ENCODE results near the gene LRRC4C.
A peak's percentile ranks its signal among the peaks of the same experiment; 100 is the strongest.

Gene LRRC4C

DNA sequence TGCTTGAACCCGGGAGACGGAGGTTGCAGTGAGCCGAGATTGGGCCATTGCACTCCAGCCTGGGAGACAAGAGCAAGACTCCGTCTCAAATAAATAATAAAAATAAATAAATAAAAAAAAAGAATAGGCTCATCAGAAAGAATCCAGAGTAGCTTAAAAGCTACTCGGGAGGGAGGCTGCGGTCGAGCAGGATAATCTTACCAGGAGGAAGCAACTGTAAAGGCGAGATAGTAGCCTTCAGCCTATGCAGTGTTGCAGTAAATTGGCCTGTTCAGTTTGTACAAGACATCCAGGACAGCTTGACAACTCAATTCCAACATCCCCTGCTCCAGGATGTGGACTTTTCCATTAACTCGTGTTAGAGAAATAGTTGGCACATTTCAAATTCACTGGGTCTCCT lies 1164.7 kb downstream of the LRRC4C start:
- TF ChIP-seq YY1 (IDR thresholded peaks at IDR 0.05; ENCODE audit: low read depth): no peak
- TF ChIP-seq, protein P1, sequence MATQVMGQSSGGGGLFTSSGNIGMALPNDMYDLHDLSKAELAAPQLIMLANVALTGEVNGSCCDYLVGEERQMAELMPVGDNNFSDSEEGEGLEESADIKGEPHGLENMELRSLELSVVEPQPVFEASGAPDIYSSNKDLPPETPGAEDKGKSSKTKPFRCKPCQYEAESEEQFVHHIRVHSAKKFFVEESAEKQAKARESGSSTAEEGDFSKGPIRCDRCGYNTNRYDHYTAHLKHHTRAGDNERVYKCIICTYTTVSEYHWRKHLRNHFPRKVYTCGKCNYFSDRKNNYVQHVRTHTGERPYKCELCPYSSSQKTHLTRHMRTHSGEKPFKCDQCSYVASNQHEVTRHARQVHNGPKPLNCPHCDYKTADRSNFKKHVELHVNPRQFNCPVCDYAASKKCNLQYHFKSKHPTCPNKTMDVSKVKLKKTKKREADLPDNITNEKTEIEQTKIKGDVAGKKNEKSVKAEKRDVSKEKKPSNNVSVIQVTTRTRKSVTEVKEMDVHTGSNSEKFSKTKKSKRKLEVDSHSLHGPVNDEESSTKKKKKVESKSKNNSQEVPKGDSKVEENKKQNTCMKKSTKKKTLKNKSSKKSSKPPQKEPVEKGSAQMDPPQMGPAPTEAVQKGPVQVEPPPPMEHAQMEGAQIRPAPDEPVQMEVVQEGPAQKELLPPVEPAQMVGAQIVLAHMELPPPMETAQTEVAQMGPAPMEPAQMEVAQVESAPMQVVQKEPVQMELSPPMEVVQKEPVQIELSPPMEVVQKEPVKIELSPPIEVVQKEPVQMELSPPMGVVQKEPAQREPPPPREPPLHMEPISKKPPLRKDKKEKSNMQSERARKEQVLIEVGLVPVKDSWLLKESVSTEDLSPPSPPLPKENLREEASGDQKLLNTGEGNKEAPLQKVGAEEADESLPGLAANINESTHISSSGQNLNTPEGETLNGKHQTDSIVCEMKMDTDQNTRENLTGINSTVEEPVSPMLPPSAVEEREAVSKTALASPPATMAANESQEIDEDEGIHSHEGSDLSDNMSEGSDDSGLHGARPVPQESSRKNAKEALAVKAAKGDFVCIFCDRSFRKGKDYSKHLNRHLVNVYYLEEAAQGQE (IDR thresholded peaks at IDR 0.05; ENCODE audit: low read depth): no peak
- TF ChIP-seq, protein P2, sequence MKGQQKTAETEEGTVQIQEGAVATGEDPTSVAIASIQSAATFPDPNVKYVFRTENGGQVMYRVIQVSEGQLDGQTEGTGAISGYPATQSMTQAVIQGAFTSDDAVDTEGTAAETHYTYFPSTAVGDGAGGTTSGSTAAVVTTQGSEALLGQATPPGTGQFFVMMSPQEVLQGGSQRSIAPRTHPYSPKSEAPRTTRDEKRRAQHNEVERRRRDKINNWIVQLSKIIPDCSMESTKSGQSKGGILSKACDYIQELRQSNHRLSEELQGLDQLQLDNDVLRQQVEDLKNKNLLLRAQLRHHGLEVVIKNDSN (IDR thresholded peaks at IDR 0.05): no peak
- no peak for TF ChIP-seq FOXM1 (IDR thresholded peaks at IDR 0.05; ENCODE audit: borderline replicate concordance, low read depth)
- no peak for TF ChIP-seq NFIC (IDR thresholded peaks at IDR 0.05)
- no peak for TF ChIP-seq CREB1 (IDR thresholded peaks at IDR 0.05; ENCODE audit: low read depth)
- TF ChIP-seq RAD21 (IDR thresholded peaks at IDR 0.05; ENCODE audit: low read depth): no peak
- TF ChIP-seq ZBTB7A (IDR thresholded peaks at IDR 0.05; ENCODE audit: low read depth): no peak
- no peak for TF ChIP-seq EP300 (IDR thresholded peaks at IDR 0.05; ENCODE audit: borderline replicate concordance)
- no peak for TF ChIP-seq TEAD4 (IDR thresholded peaks at IDR 0.05)
- no peak for TF ChIP-seq EGR1 (IDR thresholded peaks at IDR 0.05)
- TF ChIP-seq CEBPB (IDR thresholded peaks at IDR 0.05): no peak
- TF ChIP-seq TAF1 (IDR thresholded peaks at IDR 0.05; ENCODE audit: low read depth): no peak
- TF ChIP-seq, protein P3, sequence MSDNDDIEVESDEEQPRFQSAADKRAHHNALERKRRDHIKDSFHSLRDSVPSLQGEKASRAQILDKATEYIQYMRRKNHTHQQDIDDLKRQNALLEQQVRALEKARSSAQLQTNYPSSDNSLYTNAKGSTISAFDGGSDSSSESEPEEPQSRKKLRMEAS (IDR thresholded peaks at IDR 0.05): no peak
- no peak for TF ChIP-seq TCF12 (IDR thresholded peaks at IDR 0.05; ENCODE audit: low read depth)

DNA sequence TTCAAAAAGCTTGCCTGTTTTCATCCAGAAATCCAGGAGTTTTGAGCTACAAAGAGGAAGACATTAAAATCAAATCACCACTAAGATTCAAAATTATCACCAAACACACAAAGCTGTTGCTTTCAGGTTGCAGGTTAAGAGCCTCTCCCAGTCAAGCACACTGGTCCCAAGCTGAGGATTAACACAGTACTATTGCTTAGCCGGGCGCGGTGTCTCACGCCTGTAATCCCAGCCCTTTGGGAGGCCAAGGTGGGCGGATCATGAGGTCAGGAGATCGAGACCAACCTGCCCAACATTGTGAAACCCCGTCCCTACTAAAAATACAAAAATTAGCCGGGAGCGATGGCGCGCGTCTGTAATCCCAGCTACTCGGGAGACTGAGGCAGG lies 1165.1 kb downstream of the LRRC4C start:
- TF ChIP-seq CEBPB (IDR thresholded peaks at IDR 0.05) (no peak), TCF12 (IDR thresholded peaks at IDR 0.05; ENCODE audit: low read depth) (no peak), YY1 (IDR thresholded peaks at IDR 0.05; ENCODE audit: low read depth) (no peak), FOXM1 (IDR thresholded peaks at IDR 0.05; ENCODE audit: borderline replicate concordance, low read depth) (no peak), RAD21 (IDR thresholded peaks at IDR 0.05; ENCODE audit: low read depth) (no peak), CREB1 (IDR thresholded peaks at IDR 0.05; ENCODE audit: low read depth) (no peak), EGR1 (IDR thresholded peaks at IDR 0.05) (no peak), TEAD4 (IDR thresholded peaks at IDR 0.05) (no peak)
- TF ChIP-seq, protein P2 (IDR thresholded peaks at IDR 0.05): no peak

DNA sequence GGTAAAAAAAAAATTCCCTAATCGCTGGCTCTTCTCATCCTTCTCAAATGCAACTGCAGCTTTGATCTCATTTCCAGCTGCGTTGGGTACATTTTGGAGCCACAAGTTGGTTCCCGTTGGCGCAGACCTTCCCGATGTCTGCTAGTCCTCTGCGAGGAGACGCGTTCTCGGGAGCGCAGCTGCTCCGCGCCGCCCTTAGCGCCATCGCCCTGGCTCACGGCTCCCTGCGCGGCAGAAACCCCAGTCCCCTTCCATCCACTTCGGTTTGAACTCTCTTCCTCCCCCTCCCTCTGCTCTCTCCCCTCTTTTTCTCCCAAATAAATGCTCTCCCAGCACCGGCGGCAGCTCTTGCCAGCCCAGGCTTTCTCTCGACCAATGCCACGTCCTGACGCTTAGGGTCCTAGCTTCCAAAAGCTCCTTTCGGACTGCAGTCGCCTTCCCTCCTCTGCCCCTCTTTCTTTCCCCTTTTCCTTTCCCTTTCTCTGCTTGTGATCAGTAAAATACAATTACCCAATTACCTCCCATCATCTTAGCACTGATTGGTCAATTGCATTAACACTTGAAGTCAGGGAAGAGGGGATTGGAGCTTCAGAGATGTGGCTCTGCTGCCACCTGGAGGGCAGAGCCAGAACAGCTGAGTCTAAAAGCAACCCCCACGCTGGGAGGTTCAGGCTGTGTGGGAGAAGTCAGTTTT lies 1165.7 kb downstream of the LRRC4C start:
- peak; percentile 63 for TF ChIP-seq RAD21 (IDR thresholded peaks at IDR 0.05; ENCODE audit: low read depth)
- TF ChIP-seq, protein P2 (IDR thresholded peaks at IDR 0.05): no peak

DNA sequence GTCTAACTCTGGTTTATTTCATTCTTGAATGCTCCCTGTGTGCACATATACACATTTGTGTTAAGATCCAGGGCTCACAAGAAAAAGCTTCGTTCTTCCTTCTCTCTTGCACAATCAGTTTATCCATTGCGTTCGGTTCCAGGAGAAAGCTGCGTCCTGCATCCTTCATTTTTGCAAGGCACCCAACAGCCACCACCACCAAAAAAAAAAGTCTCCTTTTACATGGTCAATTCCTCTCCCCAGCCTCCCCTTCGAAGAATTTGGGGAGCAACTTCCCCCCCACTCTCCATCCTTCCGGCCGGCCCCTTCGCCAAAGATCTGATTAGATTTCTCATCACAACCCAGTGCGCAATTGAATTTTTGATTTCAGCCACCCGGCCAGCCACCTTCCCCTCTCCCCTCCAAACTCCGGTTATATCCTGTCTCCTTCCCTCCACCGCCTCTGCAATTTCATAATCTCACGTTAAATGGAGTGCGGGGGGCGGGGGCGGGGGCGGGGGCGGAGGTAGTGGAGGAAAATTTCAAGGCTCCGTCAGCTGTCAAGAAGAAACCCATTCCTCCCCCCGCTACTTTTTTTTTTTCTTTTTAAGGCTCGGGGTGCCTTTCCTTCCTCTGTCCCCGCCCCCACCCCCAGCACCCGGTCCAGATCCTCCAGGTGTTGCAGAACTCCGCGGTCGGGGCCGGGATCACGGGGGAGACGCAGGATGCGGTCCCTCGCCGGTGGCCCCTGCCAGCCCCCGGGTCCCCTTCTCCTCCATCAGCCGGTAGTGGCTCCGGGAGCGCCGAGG lies 1166.5 kb downstream of the LRRC4C start:
- TF ChIP-seq FOXM1 (IDR thresholded peaks at IDR 0.05; ENCODE audit: borderline replicate concordance, low read depth) (no peak), CREB1 (IDR thresholded peaks at IDR 0.05; ENCODE audit: low read depth) (no peak), RAD21 (IDR thresholded peaks at IDR 0.05; ENCODE audit: low read depth) (no peak), YY1 (IDR thresholded peaks at IDR 0.05; ENCODE audit: low read depth) (no peak)
- TF ChIP-seq, protein P1 (IDR thresholded peaks at IDR 0.05; ENCODE audit: low read depth): no peak

DNA sequence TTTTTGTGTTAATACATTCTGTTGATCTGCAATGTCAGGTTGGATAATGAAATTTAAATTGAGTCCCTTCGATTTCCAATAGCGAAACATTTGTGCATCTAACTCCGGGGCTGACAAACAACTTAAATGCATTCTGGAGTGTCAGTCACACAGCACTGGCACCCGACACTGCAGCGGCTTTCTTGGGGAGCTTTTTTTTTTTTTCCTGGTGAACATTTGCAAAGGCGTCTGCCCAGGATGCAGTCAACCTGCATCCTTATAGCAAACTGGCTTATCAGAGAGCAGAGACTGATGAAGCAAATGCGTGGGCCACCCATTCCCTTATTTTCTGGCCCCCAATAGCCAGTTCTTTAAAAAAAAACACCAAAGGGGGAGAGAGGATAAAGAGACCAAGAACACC lies 1167.7 kb downstream of the LRRC4C start:
- TF ChIP-seq, protein P3 (IDR thresholded peaks at IDR 0.05): no peak

DNA sequence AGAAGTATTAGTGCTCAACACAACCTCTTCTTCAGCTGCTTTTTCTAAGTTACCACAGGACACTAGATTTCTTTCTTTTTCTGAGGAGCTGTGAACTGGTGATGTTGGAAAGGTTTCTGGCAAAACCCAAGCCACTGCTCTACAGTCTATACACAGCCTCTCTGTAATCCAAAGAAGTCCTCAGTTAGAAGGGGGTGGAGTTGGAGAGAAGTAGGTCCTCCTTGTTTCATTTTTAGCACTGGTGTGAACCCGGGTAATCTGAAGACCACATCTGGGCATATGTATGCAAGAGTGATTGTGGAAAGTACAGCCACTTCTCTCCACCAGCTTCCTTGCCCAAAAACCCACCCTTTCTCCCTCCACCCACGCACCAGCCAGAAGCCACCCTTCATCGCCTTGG lies 1168.1 kb downstream of the LRRC4C start:
- no peak for TF ChIP-seq FOXM1 (IDR thresholded peaks at IDR 0.05; ENCODE audit: borderline replicate concordance, low read depth)
- TF ChIP-seq EP300 (IDR thresholded peaks at IDR 0.05; ENCODE audit: borderline replicate concordance): no peak
- TF ChIP-seq YY1 (IDR thresholded peaks at IDR 0.05; ENCODE audit: low read depth): no peak
- TF ChIP-seq, protein P2 (IDR thresholded peaks at IDR 0.05): no peak
- no peak for TF ChIP-seq TEAD4 (IDR thresholded peaks at IDR 0.05)
- TF ChIP-seq CREB1 (IDR thresholded peaks at IDR 0.05; ENCODE audit: low read depth): no peak
- no peak for TF ChIP-seq EGR1 (IDR thresholded peaks at IDR 0.05)
- no peak for TF ChIP-seq TAF1 (IDR thresholded peaks at IDR 0.05; ENCODE audit: low read depth)
- TF ChIP-seq, protein P1 (IDR thresholded peaks at IDR 0.05; ENCODE audit: low read depth): no peak
